Stimulated activated memory B cell treated with anti-CD40 and anti-IgM and Interleukin-4, amounts not matched to agents 10 μg/mL and 1 μg/mL and 100 μg/mL, for 72 hours (primary cell): ENCODE data around the gene ZP1.
A peak's percentile ranks its signal among the peaks of the same experiment; 100 is the strongest.

Experiments
- ATAC-seq: fragments of 150-1000 bp; cut with Tn5 transposase; 2 replicates; pipeline ENCODE4 v1.10.0; 2021
- H3K27ac Mint-ChIP-seq: one replicate; pipeline ENCODE4 v1.8.0; 2022; ENCODE audit warnings: mild to moderate bottlenecking, mixed read lengths
- H3K27me3 Mint-ChIP-seq: one replicate; pipeline ENCODE4 v1.8.0; 2022; ENCODE audit warnings: mixed read lengths
- H3K36me3 Mint-ChIP-seq: one replicate; pipeline ENCODE4 v1.8.0; 2022; ENCODE audit warnings: mixed read lengths
- H3K4me1 Mint-ChIP-seq: one replicate; pipeline ENCODE4 v1.8.0; 2022; ENCODE audit warnings: mixed read lengths
- H3K4me3 Mint-ChIP-seq: one replicate; pipeline ENCODE4 v1.8.0; 2022; ENCODE audit warnings: mild to moderate bottlenecking, moderate library complexity, mixed read lengths
- H3K9me3 Mint-ChIP-seq: one replicate; pipeline ENCODE4 v1.8.0; 2022; ENCODE audit warnings: mixed read lengths

The ZP1 gene

GRCh38 chr11:60852982-60853950, 14.1 kb upstream of the ZP1 start:
- H3K9me3 Mint-ChIP-seq, result no peaks in the 10 kb centered on the region
- no peak overlapping the region for H3K4me3 Mint-ChIP-seq
- ATAC-seq, result no peak
- no peaks in the 10 kb centered on the region for H3K4me1 Mint-ChIP-seq
- no peak overlapping the region for H3K27ac Mint-ChIP-seq
- H3K36me3 Mint-ChIP-seq, result peaks cover 46% of the 10 kb centered on the region
- no peaks in the 10 kb centered on the region for H3K27me3 Mint-ChIP-seq

- Mint-ChIP-seq H3K27ac (no peak overlapping the region), H3K9me3 (no peaks in the 10 kb centered on the region), H3K36me3 (peaks cover 39% of the 10 kb centered on the region), H3K4me1 (no peaks in the 10 kb centered on the region), H3K4me3 (no peak overlapping the region), H3K27me3 (no peaks in the 10 kb centered on the region)
- no peak for ATAC-seq
These were observed 13.0 kb upstream of the ZP1 start for GRCh38 chr11:60854140-60854846.

- ATAC-seq, result no peak
- H3K27ac Mint-ChIP-seq, result no peak overlapping the region
- no peaks in the 10 kb centered on the region for H3K27me3 Mint-ChIP-seq
- H3K4me1 Mint-ChIP-seq, result no peaks in the 10 kb centered on the region
- H3K36me3 Mint-ChIP-seq, result peaks cover 31% of the 10 kb centered on the region
- no peaks in the 10 kb centered on the region for H3K9me3 Mint-ChIP-seq
- no peak overlapping the region for H3K4me3 Mint-ChIP-seq
These were observed 12.3 kb upstream of the ZP1 start for GRCh38 chr11:60854847-60855725.

- H3K4me3 Mint-ChIP-seq, result no peak within 1 kb of the TSS
- H3K27me3 Mint-ChIP-seq, result no peaks in the 10 kb centered on the region
- no peak for ATAC-seq
- H3K27ac Mint-ChIP-seq, result no peak within 1 kb of the TSS
- no peaks in the 10 kb centered on the region for H3K4me1 Mint-ChIP-seq
- no peaks in the 10 kb centered on the region for H3K9me3 Mint-ChIP-seq
- peaks cover 22% of the 10 kb centered on the region for H3K36me3 Mint-ChIP-seq
These were observed 11.4 kb upstream of the ZP1 start, which contains the start of gene PTGDR2 for GRCh38 chr11:60855726-60856633. TSS of gene PTGDR2 (minus strand) at chr11:60855950. CDS start at chr11:60853722, 2,228 bp downstream.

- Mint-ChIP-seq H3K27ac (peak overlapping the region; percentile 13), H3K36me3 (peaks cover 9% of the 10 kb centered on the region), H3K9me3 (no peaks in the 10 kb centered on the region), H3K4me1 (no peaks in the 10 kb centered on the region), H3K4me3 (no peak overlapping the region), H3K27me3 (peaks cover 7% of the 10 kb centered on the region)
- ATAC-seq, result peak; percentile 22
These were observed 9.7 kb upstream of the ZP1 start for GRCh38 chr11:60857378-60858232.

GRCh38 chr11:60858236-60858635, 9.1 kb upstream of the ZP1 start:
- no peak for ATAC-seq
- peak overlapping the region; percentile 13 for H3K27ac Mint-ChIP-seq

GRCh38 chr11:60858731-60859464, 8.4 kb upstream of the ZP1 start:
- no peaks in the 10 kb centered on the region for H3K36me3 Mint-ChIP-seq
- ATAC-seq, result no peak
- peaks cover 8% of the 10 kb centered on the region for H3K27me3 Mint-ChIP-seq
- H3K9me3 Mint-ChIP-seq, result no peaks in the 10 kb centered on the region
- H3K4me3 Mint-ChIP-seq, result no peak overlapping the region
- no peaks in the 10 kb centered on the region for H3K4me1 Mint-ChIP-seq
- no peak overlapping the region for H3K27ac Mint-ChIP-seq

More at GRCh38 chr11:60858236-60858635, 9.1 kb upstream of the ZP1 start:
- H3K4me3 Mint-ChIP-seq, result no peak overlapping the region
- H3K4me1 Mint-ChIP-seq, result no peaks in the 10 kb centered on the region
- peaks cover 5% of the 10 kb centered on the region for H3K36me3 Mint-ChIP-seq
- H3K27me3 Mint-ChIP-seq, result peaks cover 8% of the 10 kb centered on the region
- no peaks in the 10 kb centered on the region for H3K9me3 Mint-ChIP-seq

GRCh38 chr11:60859616-60860250, 7.6 kb upstream of the ZP1 start:
- Mint-ChIP-seq H3K4me3 (no peak overlapping the region), H3K27ac (no peak overlapping the region), H3K4me1 (no peaks in the 10 kb centered on the region), H3K36me3 (no peaks in the 10 kb centered on the region), H3K27me3 (peaks cover 8% of the 10 kb centered on the region), H3K9me3 (no peaks in the 10 kb centered on the region)
- ATAC-seq, result no peak

GRCh38 chr11:60860943-60861342, 6.4 kb upstream of the ZP1 start:
- Mint-ChIP-seq H3K4me1 (no peaks in the 10 kb centered on the region), H3K9me3 (no peaks in the 10 kb centered on the region), H3K27me3 (peaks cover 8% of the 10 kb centered on the region), H3K27ac (no peak overlapping the region), H3K36me3 (no peaks in the 10 kb centered on the region), H3K4me3 (no peak overlapping the region)
- no peak for ATAC-seq

GRCh38 chr11:60862171-60862570, 5.2 kb upstream of the ZP1 start:
- no peak for ATAC-seq
- Mint-ChIP-seq H3K27ac (no peak overlapping the region), H3K9me3 (no peaks in the 10 kb centered on the region), H3K27me3 (peaks cover 8% of the 10 kb centered on the region), H3K4me3 (no peak overlapping the region), H3K4me1 (no peaks in the 10 kb centered on the region), H3K36me3 (no peaks in the 10 kb centered on the region)

- H3K27ac Mint-ChIP-seq, result no peak overlapping the region
- H3K27me3 Mint-ChIP-seq, result peaks cover 13% of the 10 kb centered on the region
- H3K4me1 Mint-ChIP-seq, result no peaks in the 10 kb centered on the region
- H3K9me3 Mint-ChIP-seq, result no peaks in the 10 kb centered on the region
- no peaks in the 10 kb centered on the region for H3K36me3 Mint-ChIP-seq
- ATAC-seq, result no peak
- H3K4me3 Mint-ChIP-seq, result no peak overlapping the region
These were observed 3.5 kb upstream of the ZP1 start for GRCh38 chr11:60863550-60864521.
